ENCODE data around the gene ACTRT3.
"Not testable (repeated sequence)": the region's sequence is repeated elsewhere in the genome, so short reads cannot be mapped to it uniquely, and the experiment has no call there.

Gene ACTRT3

GRCh38 chr3:169772305-169772896 is 3.0 kb upstream of the ACTRT3 start:
- DNase-seq: peak; percentile 89

GRCh38 chr3:169771497-169772304 is 2.3 kb upstream of the ACTRT3 start:
- DNase-seq: peak; percentile 79

- DNase-seq: peak; percentile 90
These were observed 4.3 kb downstream of the ACTRT3 start, which contains the start of gene TERC for GRCh38 chr3:169764882-169765612. TSS of gene TERC (minus strand) at chr3:169765060.

DNA sequence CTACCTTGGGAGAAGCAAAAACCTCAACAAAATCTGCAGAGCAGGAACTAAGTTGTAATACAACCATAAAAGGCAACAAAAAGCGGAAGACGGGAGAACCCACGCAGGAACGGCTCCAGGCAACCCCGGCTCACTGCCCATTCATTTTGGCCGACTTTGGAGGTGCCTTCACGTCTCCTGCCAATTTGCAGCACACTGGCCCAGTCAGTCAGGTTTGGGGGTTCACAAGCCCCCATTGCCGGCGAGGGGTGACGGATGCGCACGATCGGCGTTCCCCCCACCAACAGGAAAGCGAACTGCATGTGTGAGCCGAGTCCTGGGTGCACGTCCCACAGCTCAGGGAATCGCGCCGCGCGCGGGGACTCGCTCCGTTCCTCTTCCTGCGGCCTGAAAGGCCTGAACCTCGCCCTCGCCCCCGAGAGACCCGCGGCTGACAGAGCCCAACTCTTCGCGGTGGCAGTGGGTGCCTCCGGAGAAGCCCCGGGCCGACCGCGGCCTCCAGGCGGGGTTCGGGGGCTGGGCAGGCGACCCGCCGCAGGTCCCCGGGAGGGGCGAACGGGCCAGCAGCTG is 5.0 kb downstream of the ACTRT3 start:
- peak; percentile 70 for DNase-seq

DNA sequence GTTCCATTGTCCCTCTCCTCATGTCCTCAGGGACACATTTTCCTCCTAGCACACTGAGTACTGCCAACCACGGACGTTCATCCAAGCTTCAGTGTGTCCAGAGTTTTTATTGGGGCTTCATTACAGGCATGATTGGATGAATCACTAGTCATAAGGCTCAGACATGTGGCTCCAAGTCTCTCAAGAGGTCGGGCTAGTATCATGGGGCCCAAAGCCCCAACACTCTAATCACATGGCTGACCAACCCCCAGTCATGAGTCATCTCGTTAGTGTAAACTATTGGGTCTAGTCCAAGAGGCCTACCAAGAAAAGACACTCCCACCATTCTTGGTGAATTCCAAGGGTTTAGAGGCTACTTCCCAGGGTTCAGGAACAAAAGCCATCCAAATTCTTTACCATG is 8.9 kb downstream of the ACTRT3 start:
- DNase-seq: no peak

GRCh38 chr3:169759256-169759655 is 10.1 kb downstream of the ACTRT3 start:
- DNase-seq: no peak

DNA sequence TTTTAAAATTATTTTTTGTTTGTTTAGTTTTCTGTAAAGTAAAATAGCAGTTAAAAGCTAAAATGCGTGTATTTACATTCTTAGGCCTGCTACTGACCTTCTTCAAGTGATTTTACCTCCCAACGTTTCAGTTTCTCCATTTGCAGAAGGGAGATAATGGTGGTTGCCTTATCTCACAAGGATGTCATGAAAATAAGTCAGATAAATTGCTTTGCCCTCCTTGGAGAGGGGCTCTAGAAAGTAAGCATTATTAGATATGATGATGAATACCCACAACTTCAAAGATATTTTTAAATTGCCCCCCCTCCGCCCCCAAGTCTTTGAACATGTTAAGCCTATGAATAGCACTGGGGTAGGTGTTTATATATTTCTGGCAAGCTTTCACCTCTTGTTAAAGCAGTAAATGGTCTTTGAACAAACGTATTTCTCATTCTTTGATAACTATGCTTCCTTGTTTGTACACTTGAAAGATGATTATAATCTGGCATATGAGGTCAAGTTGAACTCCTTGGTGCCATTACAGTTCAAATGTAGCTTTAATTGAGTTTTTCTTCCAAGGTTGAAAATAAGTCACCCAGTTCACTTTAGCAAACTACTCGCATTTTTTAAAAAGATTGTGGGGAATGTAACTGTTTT is 10.9 kb downstream of the ACTRT3 start:
- DNase-seq: no peak

DNA sequence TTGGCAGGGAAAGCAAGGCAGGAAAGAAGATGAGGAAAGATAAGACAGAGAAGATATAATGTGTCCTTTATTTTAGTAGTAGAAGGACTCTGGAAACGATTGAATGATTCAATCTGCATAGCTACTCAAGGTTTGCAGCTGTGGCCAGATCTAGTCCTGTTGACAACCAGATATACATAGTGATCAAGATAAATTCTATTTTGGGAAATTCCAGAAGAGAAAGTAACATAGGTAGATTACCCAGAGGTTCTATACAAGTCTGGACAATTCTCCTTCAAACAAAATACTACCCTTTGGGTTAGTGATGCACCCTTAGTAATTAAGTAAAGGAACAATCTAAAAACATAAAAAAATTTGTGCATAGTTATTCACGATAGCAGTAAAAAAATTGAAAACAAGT is 13.9 kb downstream of the ACTRT3 start:
- no peak for DNase-seq

GRCh38 chr3:169754711-169755110 is 14.7 kb downstream of the ACTRT3 start:
- DNase-seq: no peak

GRCh38 chr3:169751875-169752274 is 17.5 kb downstream of the ACTRT3 start:
- DNase-seq: no peak

DNA sequence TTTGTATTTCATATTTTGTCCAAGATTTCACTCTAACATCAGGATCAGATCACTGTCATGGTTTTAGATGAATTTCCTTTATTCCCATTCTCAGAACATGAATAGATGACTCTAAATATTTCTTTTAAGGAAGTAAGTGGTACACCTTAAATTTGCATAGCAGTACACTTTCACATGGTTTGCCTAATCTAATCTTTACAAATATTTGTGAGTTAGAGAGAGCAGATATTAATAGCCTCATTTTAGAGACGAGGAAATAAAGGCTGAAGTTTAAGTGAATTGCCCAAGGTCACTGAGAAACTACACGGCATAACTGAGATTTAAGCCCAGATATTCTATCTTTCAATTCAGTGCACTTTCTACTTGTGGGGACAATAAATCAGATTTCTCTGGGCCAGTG is 18.7 kb downstream of the ACTRT3 start:
- DNase-seq: no peak

- no peak for DNase-seq
These were observed 20.7 kb downstream of the ACTRT3 start for GRCh38 chr3:169748670-169749069.

DNA sequence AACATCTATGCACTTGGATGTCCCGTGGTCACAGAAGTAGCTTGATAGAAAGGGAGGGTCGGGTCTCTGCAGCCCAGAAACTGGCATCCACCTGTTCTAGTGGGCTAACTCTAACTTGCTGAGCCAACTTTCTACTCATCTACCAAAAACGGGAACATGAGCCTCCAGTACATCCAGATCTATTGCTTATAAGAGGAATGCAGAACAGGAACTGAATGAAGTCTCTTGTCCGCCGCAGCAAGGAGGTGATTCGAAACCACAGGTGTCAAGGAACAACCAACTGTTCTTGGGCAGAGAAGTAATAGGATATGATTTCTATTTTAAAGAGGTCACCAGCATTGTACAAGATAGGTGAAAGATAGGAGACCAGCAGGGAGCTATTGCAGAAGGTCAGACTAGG is 22.4 kb downstream of the ACTRT3 start:
- no peak for DNase-seq

GRCh38 chr3:169744366-169745054 is 24.9 kb downstream of the ACTRT3 start:
- DNase-seq: no peak

GRCh38 chr3:169739067-169739466 is 30.3 kb downstream of the ACTRT3 start:
- DNase-seq: no peak

DNA sequence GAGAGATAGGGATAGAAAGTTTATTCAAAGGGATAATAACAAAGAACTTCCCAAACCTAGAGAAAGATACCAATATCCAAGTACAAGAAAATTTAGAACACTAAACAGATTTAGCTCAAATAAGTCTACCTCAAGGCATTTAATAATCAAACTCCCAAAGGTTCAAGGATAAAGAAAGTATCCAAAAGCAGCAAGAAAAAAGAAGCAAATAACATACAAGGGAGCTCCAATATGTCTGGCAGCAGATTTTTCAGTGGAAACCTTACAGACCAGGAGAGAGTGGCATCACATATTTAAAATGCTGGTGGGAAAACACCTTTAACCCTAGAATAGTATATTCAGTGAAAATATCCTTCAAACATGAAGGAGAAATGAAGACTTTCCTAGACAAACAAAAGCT is 37.5 kb downstream of the ACTRT3 start:
- DNase-seq: not testable (repeated sequence)

- no peak for DNase-seq
These were observed 46.6 kb downstream of the ACTRT3 start for GRCh38 chr3:169722724-169723123.

DNA sequence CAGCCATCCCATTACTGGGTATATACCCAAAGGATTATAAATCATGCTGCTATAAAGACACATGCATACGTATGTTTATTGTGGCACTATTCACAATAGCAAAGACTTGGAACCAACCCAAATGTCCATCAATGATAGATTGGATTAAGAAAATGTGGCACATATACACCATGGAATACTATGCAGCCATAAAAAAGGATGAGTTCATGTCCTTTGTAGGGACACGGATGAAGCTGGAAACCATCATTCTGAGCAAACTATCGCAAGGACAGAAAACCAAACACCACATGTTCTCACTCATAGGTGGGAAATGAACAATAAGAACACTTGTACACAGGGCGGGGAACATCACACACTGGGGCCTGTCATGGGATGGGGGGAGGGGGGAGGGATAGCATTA is 50.9 kb downstream of the ACTRT3 start:
- DNase-seq: not testable (repeated sequence)

All from midbrain (tissue), 1 donor.